ENCODE results near the gene HSDL2.
"Not testable (repeated sequence)": the region's sequence is repeated elsewhere in the genome, so short reads cannot be mapped to it uniquely, and the experiment has no call there.

Gene HSDL2

DNA sequence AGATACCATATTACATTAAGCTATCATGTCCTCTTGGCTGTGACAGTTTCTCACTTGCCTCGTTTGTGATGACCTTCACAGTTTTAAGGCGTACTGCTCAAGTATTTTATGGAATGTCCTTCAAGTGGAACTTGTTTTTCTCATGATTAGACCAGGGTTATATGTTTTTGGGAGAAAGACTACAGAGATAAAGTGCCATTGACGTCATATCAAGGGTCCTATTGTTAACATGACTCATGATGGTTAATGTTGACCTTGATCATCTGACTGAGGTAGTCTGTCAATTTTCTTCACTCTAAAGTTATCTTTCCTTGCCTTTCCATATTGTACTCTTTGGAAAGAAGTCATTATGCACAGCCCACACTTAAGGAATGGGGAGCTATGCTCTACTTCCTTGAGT, 28.7 kb upstream of the HSDL2 start:
- TF ChIP-seq CTCF (IDR thresholded peaks at IDR 0.05; ENCODE audit: borderline replicate concordance, insufficient read depth, low read depth, low read length), result no peak
- H3K4me3 ChIP-seq (ENCODE audit: low read depth, low read length), result no peak overlapping the region

DNA sequence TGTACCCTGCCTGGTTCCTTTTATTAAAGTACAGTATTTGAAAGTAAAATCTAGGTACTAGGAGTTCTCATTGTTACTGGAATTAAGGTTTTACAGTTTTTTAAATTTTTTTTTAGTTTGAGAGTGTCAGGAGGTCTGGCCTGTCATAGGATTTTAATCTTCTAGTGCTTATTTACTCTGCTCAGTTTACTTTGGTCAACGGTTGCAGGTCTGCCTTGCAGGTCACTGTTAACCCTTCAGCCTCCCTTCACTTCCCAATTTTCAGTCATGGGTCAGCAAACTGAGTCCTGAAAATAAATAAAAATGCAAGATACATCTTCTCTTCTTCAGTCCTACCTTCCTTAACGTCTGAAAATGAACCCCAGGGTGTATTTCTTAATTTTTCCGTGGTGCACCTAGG, 27.7 kb upstream of the HSDL2 start:
- no peak overlapping the region for H3K4me3 ChIP-seq (ENCODE audit: low read depth, low read length)
- TF ChIP-seq CTCF (IDR thresholded peaks at IDR 0.05; ENCODE audit: borderline replicate concordance, insufficient read depth, low read depth, low read length), result no peak

GRCh38 chr9:112354081-112354743, 25.7 kb upstream of the HSDL2 start:
- TF ChIP-seq CTCF (IDR thresholded peaks at IDR 0.05; ENCODE audit: borderline replicate concordance, insufficient read depth, low read depth, low read length), result no peak
- no peak overlapping the region for H3K4me3 ChIP-seq (ENCODE audit: low read depth, low read length)

- no peak overlapping the region for H3K4me3 ChIP-seq (ENCODE audit: low read depth, low read length)
- TF ChIP-seq CTCF (IDR thresholded peaks at IDR 0.05; ENCODE audit: borderline replicate concordance, insufficient read depth, low read depth, low read length), result no peak
Measured at GRCh38 chr9:112355427-112355897, 24.4 kb upstream of the HSDL2 start.

GRCh38 chr9:112360047-112360804, 19.7 kb upstream of the HSDL2 start:
- TF ChIP-seq CTCF (IDR thresholded peaks at IDR 0.05; ENCODE audit: borderline replicate concordance, insufficient read depth, low read depth, low read length), result no peak

GRCh38 chr9:112361601-112362000, 18.3 kb upstream of the HSDL2 start:
- no peak overlapping the region for H3K4me3 ChIP-seq (ENCODE audit: low read depth, low read length)
- no peak for TF ChIP-seq CTCF (IDR thresholded peaks at IDR 0.05; ENCODE audit: borderline replicate concordance, insufficient read depth, low read depth, low read length)

More at GRCh38 chr9:112360047-112360804, 19.7 kb upstream of the HSDL2 start:
- no peak overlapping the region for H3K4me3 ChIP-seq (ENCODE audit: low read depth, low read length)

GRCh38 chr9:112364761-112365160, 15.1 kb upstream of the HSDL2 start:
- H3K4me3 ChIP-seq (ENCODE audit: low read depth, low read length), result no peak overlapping the region
- no peak for TF ChIP-seq CTCF (IDR thresholded peaks at IDR 0.05; ENCODE audit: borderline replicate concordance, insufficient read depth, low read depth, low read length)

- not testable (repeated sequence) for H3K4me3 ChIP-seq (ENCODE audit: low read depth, low read length)
Measured at GRCh38 chr9:112365257-112365656, 14.7 kb upstream of the HSDL2 start.
